PC-3 (cell line): ENCODE results near the gene CKS2. TPM values are rescaled to one million over a fixed set of nuclear protein-coding genes. Genes with fewer than 3 reads are reported as not detected.

ENCODE experiments used
- ATAC-seq: fragments of 200-7000 bp; cut with Tn5 transposase; 2 replicates; pipeline ENCODE4 v1.9.1; 2020; ENCODE audit warnings: mild to moderate bottlenecking, moderate library complexity
- BruUV-seq: library from RNA; stranded (reverse); fragments of 400-500 nt; replicated peaks from 2 replicates; lab custom pipeline; 2021; lab: Mats Ljungman, UMichigan
- CTCF ChIA-PET: fragments of 300-600 bp; sonication (Branson Sonifier 250); formaldehyde crosslinking; loops from one replicate; lab custom pipeline; 2022; ENCODE audit warnings: antibody characterized with exemption; lab: Charles Lee
- POLR2A ChIA-PET: fragments of 300-600 bp; sonication (Branson Sonifier 250); formaldehyde crosslinking; loops from one replicate; lab custom pipeline; 2022; ENCODE audit warnings: antibody characterized with exemption; ENCODE audit not compliant: unreplicated experiment; lab: Charles Lee
- DNase-seq: peaks from one replicate; pipeline ENCODE4 v3.0.0-alpha.2; 2015
- H2AFZ ChIP-seq: fragments of 300-600 bp; sonication (generic); 2 replicates; pipeline ENCODE4 v1.6.0; 2016; ENCODE audit warnings: antibody characterized with exemption, low read length
- H3F3A ChIP-seq: fragments of 300-600 bp; sonication (generic); one replicate; pipeline ENCODE4 v1.6.0; 2017; ENCODE audit warnings: antibody characterized with exemption, low read length, control low read depth, mild to moderate bottlenecking; ENCODE audit not compliant: unreplicated experiment
- H3K27ac ChIP-seq: fragments of 300-600 bp; sonication (generic); 2 replicates; pipeline ENCODE4 v1.5.1; 2016; ENCODE audit warnings: mild to moderate bottlenecking, low read length
- H3K27me3 ChIP-seq: fragments of 300-600 bp; sonication (generic); 2 replicates; pipeline ENCODE4 v1.6.1; 2016; ENCODE audit warnings: low read length, mixed read lengths
- H3K36me3 ChIP-seq: fragments of 300-600 bp; sonication (generic); 2 replicates; pipeline ENCODE4 v1.6.1; 2016; ENCODE audit warnings: low read depth, mixed run types, low read length, mixed read lengths
- H3K4me1 ChIP-seq: fragments of 300-600 bp; sonication (generic); 2 replicates; pipeline ENCODE4 v1.5.1; 2016; ENCODE audit warnings: low read length; ENCODE audit not compliant: insufficient read depth
- H3K4me2 ChIP-seq: fragments of 300-600 bp; sonication (generic); 2 replicates; pipeline ENCODE4 v1.6.0; 2016; ENCODE audit warnings: low read length
- H3K4me3 ChIP-seq: fragments of 300-600 bp; sonication (generic); 2 replicates; pipeline ENCODE4 v1.5.1; 2016; ENCODE audit warnings: mild to moderate bottlenecking, low read length, mixed read lengths
- H3K79me2 ChIP-seq: fragments of 300-600 bp; sonication (generic); 2 replicates; pipeline ENCODE4 v1.6.1; 2017; ENCODE audit warnings: low read length, mixed read lengths
- H3K9ac ChIP-seq: fragments of 300-600 bp; sonication (generic); 2 replicates; pipeline ENCODE4 v1.6.0; 2016; ENCODE audit warnings: mild to moderate bottlenecking, low read length
- H3K9me2 ChIP-seq: fragments of 300-600 bp; sonication (generic); replicated peaks from 2 replicates; pipeline ENCODE4 v1.6.1; 2016; ENCODE audit warnings: mixed run types, low read length, mixed read lengths
- H3K9me3 ChIP-seq: fragments of 300-600 bp; sonication (generic); 2 replicates; pipeline ENCODE4 v1.6.1; 2016; ENCODE audit warnings: low read length, mixed read lengths
- H4K20me1 ChIP-seq: fragments of 300-600 bp; sonication (generic); 2 replicates; pipeline ENCODE4 v1.6.1; 2016; ENCODE audit warnings: low read length, mixed read lengths
- CTCF ChIP-seq: fragments of 300-600 bp; sonication (generic); conservative IDR thresholded peaks from 2 replicates; pipeline ENCODE4 v1.5.1; 2017; ENCODE audit warnings: antibody characterized with exemption, low read depth, mild to moderate bottlenecking, low read length
- EZH2 ChIP-seq: fragments of 300-600 bp; sonication (generic); IDR thresholded peaks from one replicate; pipeline ENCODE4 v1.6.1; 2017; ENCODE audit warnings: antibody characterized with exemption, mild to moderate bottlenecking, low read length; ENCODE audit not compliant: unreplicated experiment
- EZH2phosphoT487 ChIP-seq: fragments of 300-600 bp; sonication (generic); IDR thresholded peaks from 2 replicates; pipeline ENCODE4 v1.6.1; 2018; ENCODE audit warnings: mild to moderate bottlenecking, antibody characterized with exemption, low read length, borderline replicate concordance
- intact Hi-C: fragments of 100-400 bp; cut with micrococcal nuclease; formaldehyde crosslinking; loops from 2 replicates; pipeline ENCODE4 v1.9.0; 2023
- total RNA-seq: library from RNA; depleted of rRNA; stranded (reverse); fragments of >200 nt; gene quantifications from 2 replicates; pipeline ENCODE4 v1.2.3, GENCODE V29; 2014

The CKS2 gene
- total RNA-seq, 1 experiment from 2014 or later: 147 TPM

- Histone ChIP-seq H4K20me1 (no peaks in the 10 kb centered on the region), H3K27me3 (no peaks in the 10 kb centered on the region), H3F3A (no peaks in the 10 kb centered on the region), H3K9ac (no peak overlapping the region), H3K4me1 (no peaks in the 10 kb centered on the region), H3K27ac (no peak overlapping the region), H3K36me3 (peaks cover 24% of the 10 kb centered on the region), H2AFZ (no peak overlapping the region), H3K9me3 (no peaks in the 10 kb centered on the region), H3K4me2 (no peak overlapping the region), H3K9me2 (no peaks in the 10 kb centered on the region), H3K79me2 (no peaks in the 10 kb centered on the region), H3K4me3 (no peak overlapping the region)
- ATAC-seq: no peak
- TF ChIP-seq CTCF: no peak
- no peak for TF ChIP-seq EZH2
- no peak for TF ChIP-seq EZH2phosphoT487
- POLR2A ChIA-PET: no interaction called here
- CTCF ChIA-PET: no interaction called here
- no peak for DNase-seq
- no TSS peak for BruUV-seq
- intact Hi-C loops: no loop called here
These were observed 28.8 kb downstream of the CKS2 start for GRCh38 chr9:89339807-89340206.

DNA sequence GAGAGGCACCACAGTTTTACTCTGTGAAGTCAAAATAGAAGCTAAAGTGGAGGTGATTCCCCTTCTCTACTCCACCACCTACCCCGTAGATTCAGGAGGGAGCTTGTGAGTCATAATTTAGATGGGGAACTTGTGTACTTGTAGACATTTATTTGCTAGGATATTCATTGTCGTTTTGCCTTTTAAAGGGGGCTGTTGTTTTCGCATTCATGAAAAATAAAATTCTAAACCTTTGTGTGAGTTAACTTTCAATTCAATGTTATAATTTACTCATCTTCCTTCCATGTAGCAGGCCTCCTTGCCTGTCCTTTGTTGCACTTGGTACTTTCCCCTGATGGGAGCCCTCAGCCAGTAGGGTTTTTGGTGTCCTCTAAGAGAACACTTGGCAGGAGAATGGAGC, 29.3 kb downstream of the CKS2 start:
- TF ChIP-seq EZH2phosphoT487: no peak
- TF ChIP-seq CTCF: no peak
- no peak for TF ChIP-seq EZH2
- Histone ChIP-seq H3K36me3 (peaks cover 24% of the 10 kb centered on the region), H3K9me3 (no peaks in the 10 kb centered on the region), H3K4me1 (no peaks in the 10 kb centered on the region), H2AFZ (no peak overlapping the region), H3K9me2 (no peaks in the 10 kb centered on the region), H3K4me3 (no peak overlapping the region), H3K27ac (no peak overlapping the region), H3F3A (no peaks in the 10 kb centered on the region), H3K9ac (no peak overlapping the region), H3K27me3 (no peaks in the 10 kb centered on the region), H3K4me2 (no peak overlapping the region), H4K20me1 (no peaks in the 10 kb centered on the region), H3K79me2 (no peaks in the 10 kb centered on the region)
- ChIA-PET CTCF (no interaction called here), POLR2A (no interaction called here)
- no peak for ATAC-seq
- intact Hi-C loops: no loop called here
- no TSS peak for BruUV-seq
- DNase-seq: no peak

DNA sequence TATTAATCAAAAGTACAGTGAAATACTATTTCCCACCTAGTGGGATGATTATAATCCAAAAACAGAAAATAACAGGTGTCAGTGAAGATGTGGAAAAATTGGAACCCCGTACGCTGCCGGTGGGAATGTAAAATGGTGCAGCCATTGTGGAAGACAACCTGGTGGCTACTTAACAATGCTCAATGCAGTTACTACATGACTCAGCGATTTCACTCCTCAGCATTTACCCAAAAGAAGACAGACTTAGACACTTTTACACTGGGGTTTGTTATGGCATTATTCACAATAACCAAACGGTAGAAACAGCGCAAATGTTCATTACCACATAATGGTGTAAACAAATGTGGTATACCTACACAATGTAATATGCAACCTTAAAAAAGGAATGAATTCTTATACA, 31.2 kb downstream of the CKS2 start:
- H3K4me1 ChIP-seq: no peaks in the 10 kb centered on the region
- no peak overlapping the region for H2AFZ ChIP-seq
- BruUV-seq: no TSS peak
- H3K9me2 ChIP-seq: no peaks in the 10 kb centered on the region
- no peaks in the 10 kb centered on the region for H3F3A ChIP-seq
- DNase-seq: no peak
- intact Hi-C loops: no loop called here
- ChIA-PET POLR2A (no interaction called here), CTCF (no interaction called here)
- H3K4me3 ChIP-seq: no peak overlapping the region
- no peak overlapping the region for H3K27ac ChIP-seq
- no peaks in the 10 kb centered on the region for H4K20me1 ChIP-seq
- H3K4me2 ChIP-seq: no peak overlapping the region
- H3K36me3 ChIP-seq: peaks cover 24% of the 10 kb centered on the region
- no peaks in the 10 kb centered on the region for H3K9me3 ChIP-seq
- H3K27me3 ChIP-seq: no peaks in the 10 kb centered on the region
- H3K9ac ChIP-seq: no peak overlapping the region
- H3K79me2 ChIP-seq: no peaks in the 10 kb centered on the region
- TF ChIP-seq EZH2 (no peak), EZH2phosphoT487 (no peak), CTCF (no peak)
- ATAC-seq: no peak
